HFFc6 (cell line): ENCODE measurements around the gene TMEM31. TPM values are rescaled to one million over a fixed set of nuclear protein-coding genes. Genes with fewer than 3 reads are reported as not detected.

Experiments
- DNase-seq: peaks from one replicate; pipeline ENCODE4 v3.0.0-alpha.2; 2018
- H3K27ac Mint-ChIP-seq: 2 replicates; pipeline ENCODE4 v1.8.0; 2020; ENCODE audit warnings: mild to moderate bottlenecking, mixed read lengths
- H3K27me3 Mint-ChIP-seq: 2 replicates; pipeline ENCODE4 v1.8.0; 2021; ENCODE audit warnings: mild to moderate bottlenecking, moderate library complexity, mixed read lengths; ENCODE audit not compliant: insufficient read depth
- H3K36me3 Mint-ChIP-seq: 2 replicates; pipeline ENCODE4 v1.8.0; 2021; ENCODE audit warnings: low read depth, mixed read lengths
- H3K4me1 Mint-ChIP-seq: 2 replicates; pipeline ENCODE4 v1.8.0; 2020; ENCODE audit warnings: low read depth, mixed read lengths
- H3K4me3 Mint-ChIP-seq: 2 replicates; pipeline ENCODE4 v1.8.0; 2020; ENCODE audit warnings: mild to moderate bottlenecking, moderate library complexity, mixed read lengths
- H3K9me3 Mint-ChIP-seq: 2 replicates; pipeline ENCODE4 v1.8.0; 2020; ENCODE audit warnings: mild to moderate bottlenecking, mixed read lengths
- CTCF ChIP-seq: fragments of 200-600 bp; sonication (generic); IDR thresholded peaks from 2 replicates; pipeline ENCODE4 v1.5.0; 2021; ENCODE audit warnings: antibody characterized with exemption, mild to moderate bottlenecking
- total RNA-seq, 6 experiments: library from RNA; stranded (reverse); fragmentation: NEBNext Ultra II Directional; extraction: Animal tissue kit (Norgen Biotek cat#: 25700); gene quantifications; 2 replicates in 1 of 6; 3 replicates in 5 of 6; pipeline ENCODE4 v1.2.3, GENCODE V29; 2021

Gene TMEM31
- total RNA-seq, 6 experiments from 2014 or later = not detected

- no peak overlapping the region for H3K4me3 Mint-ChIP-seq
- peaks cover 4% of the 10 kb centered on the region for H3K36me3 Mint-ChIP-seq
- DNase-seq = no peak
- H3K9me3 Mint-ChIP-seq = no peaks in the 10 kb centered on the region
- H3K4me1 Mint-ChIP-seq = no peaks in the 10 kb centered on the region
- TF ChIP-seq CTCF = no peak
- H3K27me3 Mint-ChIP-seq = no peaks in the 10 kb centered on the region; the same call in none of the 2 replicates
- H3K27ac Mint-ChIP-seq = no peak overlapping the region
Observed at GRCh38 chrX:103699243-103699642, 11.5 kb upstream of the TMEM31 start.

- no peaks in the 10 kb centered on the region for H3K9me3 Mint-ChIP-seq
- no peak for DNase-seq
- H3K27me3 Mint-ChIP-seq = peaks cover 4% of the 10 kb centered on the region
- no peak overlapping the region for H3K4me3 Mint-ChIP-seq
- no peaks in the 10 kb centered on the region for H3K36me3 Mint-ChIP-seq
- no peaks in the 10 kb centered on the region for H3K4me1 Mint-ChIP-seq
- TF ChIP-seq CTCF = no peak
- no peak overlapping the region for H3K27ac Mint-ChIP-seq
Observed at GRCh38 chrX:103704863-103705262, 5.8 kb upstream of the TMEM31 start.

GRCh38 chrX:103716962-103717361 is 6.3 kb downstream of the TMEM31 start:
- Mint-ChIP-seq H3K4me1 (peaks cover 22% of the 10 kb centered on the region), H3K27ac (peak overlapping the region; percentile 64; the same call in 1 of the 2 replicates), H3K27me3 (no peaks in the 10 kb centered on the region), H3K36me3 (no peaks in the 10 kb centered on the region), H3K4me3 (no peak overlapping the region), H3K9me3 (no peaks in the 10 kb centered on the region)
- peak; percentile 60 for DNase-seq
- TF ChIP-seq CTCF = no peak

GRCh38 chrX:103718120-103718519 is 7.4 kb downstream of the TMEM31 start:
- Mint-ChIP-seq H3K4me1 (peaks cover 30% of the 10 kb centered on the region), H3K27ac (no peak overlapping the region), H3K36me3 (no peaks in the 10 kb centered on the region), H3K9me3 (no peaks in the 10 kb centered on the region), H3K4me3 (no peak overlapping the region), H3K27me3 (no peaks in the 10 kb centered on the region)
- no peak for TF ChIP-seq CTCF
- no peak for DNase-seq

- Mint-ChIP-seq H3K27me3 (peaks cover 2% of the 10 kb centered on the region; the same call in 1 of the 2 replicates), H3K36me3 (no peaks in the 10 kb centered on the region), H3K9me3 (no peaks in the 10 kb centered on the region), H3K4me3 (no peak overlapping the region), H3K27ac (peak overlapping the region; percentile 24; the same call in 1 of the 2 replicates), H3K4me1 (peaks cover 16% of the 10 kb centered on the region)
- no peak for TF ChIP-seq CTCF
- peak; percentile 29 for DNase-seq
Observed at GRCh38 chrX:103722505-103722904, 11.8 kb downstream of the TMEM31 start.

GRCh38 chrX:103726477-103726876 is 15.8 kb downstream of the TMEM31 start:
- H3K4me1 Mint-ChIP-seq = peaks cover 33% of the 10 kb centered on the region
- no peak overlapping the region for H3K4me3 Mint-ChIP-seq
- H3K27me3 Mint-ChIP-seq = peaks cover 2% of the 10 kb centered on the region
- H3K9me3 Mint-ChIP-seq = no peaks in the 10 kb centered on the region
- H3K36me3 Mint-ChIP-seq = no peaks in the 10 kb centered on the region
- no peak overlapping the region for H3K27ac Mint-ChIP-seq
- no peak for DNase-seq
- TF ChIP-seq CTCF = no peak
